ENCODE data around the gene TMEM174. TPM values are rescaled to one million over a fixed set of nuclear protein-coding genes. Genes with fewer than 3 reads are reported as not detected.

The TMEM174 gene
- total and polyA plus RNA-seq, 8 donors: not detected

- Histone ChIP-seq H3K4me3 (no peak overlapping the region), H3K27ac (no peak overlapping the region), H3K9me3 (no peaks in the 10 kb centered on the region), H3K4me1 (no peaks in the 10 kb centered on the region), H3K36me3 (no peaks in the 10 kb centered on the region), H3K27me3 (peaks cover 0 to 33% (median 0%) of the 10 kb centered on the region in 3 donors)
- intact Hi-C loops (cut with DNase I; ENCODE audit: low total_unique reads): no loop called here
- 71 to 87% (median 74%) methylated on average over 6 of the region's 6 CpGs for WGBS, 5 donors
- DNase-seq: no peak
- no peak for TF ChIP-seq POLR2A (IDR thresholded peaks at IDR 0.05)
- TF ChIP-seq POLR2AphosphoS5 (IDR thresholded peaks at IDR 0.05): no peak
Observed at GRCh38 chr5:73157414-73158303, 15.3 kb upstream of the TMEM174 start.

- no peak for DNase-seq
- H3K36me3 ChIP-seq: no peaks in the 10 kb centered on the region
- H3K27ac ChIP-seq: no peak overlapping the region
- peaks cover 0 to 33% (median 0%) of the 10 kb centered on the region in 3 donors for H3K27me3 ChIP-seq
- H3K9me3 ChIP-seq: no peaks in the 10 kb centered on the region
- TF ChIP-seq EP300 (IDR thresholded peaks at IDR 0.05): no peak
- TF ChIP-seq POLR2AphosphoS5 (IDR thresholded peaks at IDR 0.05): no peak
- TF ChIP-seq POLR2A (IDR thresholded peaks at IDR 0.05): no peak
- TF ChIP-seq, protein P1, sequence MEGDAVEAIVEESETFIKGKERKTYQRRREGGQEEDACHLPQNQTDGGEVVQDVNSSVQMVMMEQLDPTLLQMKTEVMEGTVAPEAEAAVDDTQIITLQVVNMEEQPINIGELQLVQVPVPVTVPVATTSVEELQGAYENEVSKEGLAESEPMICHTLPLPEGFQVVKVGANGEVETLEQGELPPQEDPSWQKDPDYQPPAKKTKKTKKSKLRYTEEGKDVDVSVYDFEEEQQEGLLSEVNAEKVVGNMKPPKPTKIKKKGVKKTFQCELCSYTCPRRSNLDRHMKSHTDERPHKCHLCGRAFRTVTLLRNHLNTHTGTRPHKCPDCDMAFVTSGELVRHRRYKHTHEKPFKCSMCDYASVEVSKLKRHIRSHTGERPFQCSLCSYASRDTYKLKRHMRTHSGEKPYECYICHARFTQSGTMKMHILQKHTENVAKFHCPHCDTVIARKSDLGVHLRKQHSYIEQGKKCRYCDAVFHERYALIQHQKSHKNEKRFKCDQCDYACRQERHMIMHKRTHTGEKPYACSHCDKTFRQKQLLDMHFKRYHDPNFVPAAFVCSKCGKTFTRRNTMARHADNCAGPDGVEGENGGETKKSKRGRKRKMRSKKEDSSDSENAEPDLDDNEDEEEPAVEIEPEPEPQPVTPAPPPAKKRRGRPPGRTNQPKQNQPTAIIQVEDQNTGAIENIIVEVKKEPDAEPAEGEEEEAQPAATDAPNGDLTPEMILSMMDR (IDR thresholded peaks at IDR 0.05): no peak
- H3K4me3 ChIP-seq: no peak overlapping the region
- intact Hi-C loops (cut with DNase I; ENCODE audit: low total_unique reads): no loop called here
- H3K4me1 ChIP-seq: no peaks in the 10 kb centered on the region
- WGBS, 5 donors: 84 to 94% (median 92%) methylated on average over 4 of the region's 4 CpGs
Observed at GRCh38 chr5:73158313-73158712, 14.7 kb upstream of the TMEM174 start.

GRCh38 chr5:73160239-73160671 is 12.7 kb upstream of the TMEM174 start:
- intact Hi-C loops (cut with DNase I; ENCODE audit: low total_unique reads): no loop called here
- DNase-seq: no peak
- WGBS, 5 donors: 50 to 62% (median 54%) methylated on average over 4 of the region's 4 CpGs
- Histone ChIP-seq H3K4me3 (no peak overlapping the region), H3K9me3 (no peaks in the 10 kb centered on the region), H3K27me3 (peaks cover 0 to 38% (median 0%) of the 10 kb centered on the region in 3 donors), H3K27ac (no peak overlapping the region), H3K4me1 (no peaks in the 10 kb centered on the region), H3K36me3 (no peaks in the 10 kb centered on the region)
- TF ChIP-seq POLR2AphosphoS5 (IDR thresholded peaks at IDR 0.05) (no peak), EP300 (IDR thresholded peaks at IDR 0.05) (no peak), POLR2A (IDR thresholded peaks at IDR 0.05) (no peak)
- TF ChIP-seq, protein P1 (IDR thresholded peaks at IDR 0.05): no peak

- Histone ChIP-seq H3K9me3 (peaks cover 0 to 6% (median 0%) of the 10 kb centered on the region in 4 donors), H3K36me3 (no peaks in the 10 kb centered on the region), H3K27ac (no peak overlapping the region), H3K4me1 (no peaks in the 10 kb centered on the region), H3K4me3 (no peak overlapping the region), H3K27me3 (peaks cover 0 to 33% (median 0%) of the 10 kb centered on the region in 3 donors)
- intact Hi-C loops (cut with DNase I; ENCODE audit: low total_unique reads): no loop called here
- TF ChIP-seq, protein P1 (IDR thresholded peaks at IDR 0.05): peak in 3 of 7 experiments; percentile 7 to 33 (median 27)
- no peak for TF ChIP-seq POLR2A (IDR thresholded peaks at IDR 0.05)
- no peak for TF ChIP-seq EP300 (IDR thresholded peaks at IDR 0.05)
- no peak for TF ChIP-seq POLR2AphosphoS5 (IDR thresholded peaks at IDR 0.05)
- peak in 1 of 2 donors; percentile 34 for DNase-seq
Observed at GRCh38 chr5:73170522-73170921, 2.5 kb upstream of the TMEM174 start.

GRCh38 chr5:73171495-73171894 is 1.5 kb upstream of the TMEM174 start:
- Histone ChIP-seq H3K9me3 (peaks cover 0 to 6% (median 0%) of the 10 kb centered on the region in 4 donors), H3K4me1 (no peaks in the 10 kb centered on the region), H3K36me3 (no peaks in the 10 kb centered on the region), H3K4me3 (no peak overlapping the region), H3K27me3 (peaks cover 0 to 37% (median 0%) of the 10 kb centered on the region in 3 donors), H3K27ac (no peak overlapping the region)
- no peak for DNase-seq
- intact Hi-C loops (cut with DNase I; ENCODE audit: low total_unique reads): no loop called here
- TF ChIP-seq POLR2AphosphoS5 (IDR thresholded peaks at IDR 0.05) (no peak), EP300 (IDR thresholded peaks at IDR 0.05) (no peak)
- TF ChIP-seq, protein P1 (IDR thresholded peaks at IDR 0.05): no peak
